ENCODE results near the gene FRMD4A.

GRCh38 chr10:13915710-13916109, 415.0 kb downstream of the FRMD4A start:
- TF ChIP-seq NRF1 (IDR thresholded peaks at IDR 0.05; ENCODE audit: low read depth, low read length) = no peak
- no peak for TF ChIP-seq RCOR1 (IDR thresholded peaks at IDR 0.05; ENCODE audit: low read length)
- no peak for TF ChIP-seq CTCF (IDR thresholded peaks at IDR 0.05)
- no peak for TF ChIP-seq EZH2phosphoT487 (IDR thresholded peaks at IDR 0.05; ENCODE audit: borderline replicate concordance, low read depth)
